WTC11 (cell line): ENCODE data around the gene TREML4. TPM values are rescaled to one million over a fixed set of nuclear protein-coding genes. Genes with fewer than 3 reads are reported as not detected.

Experiments
- ATAC-seq: fragments of 200-7000 bp; cut with Tn5 transposase; 2 replicates; pipeline ENCODE4 v1.10.0; 2021; ENCODE audit warnings: mild to moderate bottlenecking, moderate library complexity
- CTCF ChIA-PET: fragments of 300-600 bp; sonication (Branson Sonifier 250); formaldehyde crosslinking; loops from one replicate; lab custom pipeline; 2021; ENCODE audit warnings: antibody characterized with exemption; lab: Charles Lee
- POLR2A ChIA-PET: fragments of 350-600 bp; sonication (Branson Sonifier 250); formaldehyde crosslinking; loops from one replicate; lab custom pipeline; 2021; ENCODE audit warnings: antibody characterized with exemption; lab: Charles Lee
- DNase-seq: peaks from one replicate; pipeline ENCODE4 v3.0.0; 2021; ENCODE audit warnings: low spot score
- H3K27ac Mint-ChIP-seq: 2 replicates; pipeline ENCODE4 v1.8.0; 2021; ENCODE audit warnings: mixed read lengths
- H3K27me3 Mint-ChIP-seq: 2 replicates; pipeline ENCODE4 v1.8.0; 2021; ENCODE audit warnings: low read depth, mild to moderate bottlenecking, moderate library complexity, mixed read lengths
- H3K36me3 Mint-ChIP-seq: 2 replicates; pipeline ENCODE4 v1.8.0; 2021; ENCODE audit warnings: mixed read lengths
- H3K4me1 Mint-ChIP-seq: 2 replicates; pipeline ENCODE4 v1.8.0; 2022; ENCODE audit warnings: mixed read lengths
- H3K4me3 Mint-ChIP-seq: 2 replicates; pipeline ENCODE4 v1.8.0; 2021; ENCODE audit warnings: mild to moderate bottlenecking, moderate library complexity, mixed read lengths
- H3K9me3 Mint-ChIP-seq: 2 replicates; pipeline ENCODE4 v1.8.0; 2021; ENCODE audit warnings: mixed read lengths
- ATF2 ChIP-seq: sonication (generic); formaldehyde crosslinking; IDR thresholded peaks from 2 replicates; pipeline ENCODE4 v1.8.1; 2022; ENCODE audit warnings: low read depth, missing genetic modification reagents, borderline replicate concordance
- CDX4 ChIP-seq: fragments of 250-450 bp; sonication (Bioruptor Pico); IDR thresholded peaks from 2 replicates; pipeline ENCODE4 v1.9.0; 2021; ENCODE audit warnings: moderate library complexity, mild to moderate bottlenecking, inconsistent platforms, borderline replicate concordance
- CREB1 ChIP-seq: sonication (generic); formaldehyde crosslinking; IDR thresholded peaks from 2 replicates; pipeline ENCODE4 v1.8.0; 2023; ENCODE audit warnings: mild to moderate bottlenecking, missing genetic modification reagents
- FOXJ3 ChIP-seq: sonication (generic); formaldehyde crosslinking; IDR thresholded peaks from 2 replicates; pipeline ENCODE4 v1.9.0; 2021; ENCODE audit warnings: missing genetic modification reagents, mild to moderate bottlenecking, borderline replicate concordance
- HMGA2 ChIP-seq: fragments of 250-450 bp; sonication (Bioruptor Pico); IDR thresholded peaks from 2 replicates; pipeline ENCODE4 v1.4.0; 2021; ENCODE audit warnings: mild to moderate bottlenecking, moderate library complexity
- JAZF1 ChIP-seq: fragments of 250-450 bp; sonication (Bioruptor Pico); IDR thresholded peaks from 2 replicates; pipeline ENCODE4 v1.9.0; 2021; ENCODE audit warnings: moderate library complexity, mild to moderate bottlenecking, inconsistent platforms
- MXD4 ChIP-seq: fragments of 250-450 bp; sonication (Bioruptor Pico); IDR thresholded peaks from 2 replicates; pipeline ENCODE4 v1.8.0; 2021; ENCODE audit warnings: mild to moderate bottlenecking, moderate library complexity, borderline replicate concordance
- PRRX2 ChIP-seq: fragments of 250-450 bp; sonication (Bioruptor Pico); IDR thresholded peaks from 2 replicates; pipeline ENCODE4 v1.8.0; 2021; ENCODE audit warnings: mild to moderate bottlenecking
- RELA ChIP-seq: sonication (generic); formaldehyde crosslinking; IDR thresholded peaks from 2 replicates; pipeline ENCODE4 v1.8.1; 2022; ENCODE audit warnings: missing genetic modification reagents, mild to moderate bottlenecking, borderline replicate concordance
- TEAD4 ChIP-seq: sonication (generic); formaldehyde crosslinking; IDR thresholded peaks from 2 replicates; pipeline ENCODE4 v1.8.0; 2022; ENCODE audit warnings: mild to moderate bottlenecking, missing genetic modification reagents
- ZNF138 ChIP-seq: sonication (generic); formaldehyde crosslinking; conservative IDR thresholded peaks from 2 replicates; pipeline ENCODE4 v1.8.1; 2022; ENCODE audit warnings: mild to moderate bottlenecking, moderate library complexity, missing genetic modification reagents
- ZNF219 ChIP-seq: sonication (generic); formaldehyde crosslinking; IDR thresholded peaks from 2 replicates; pipeline ENCODE4 v1.8.0; 2023; ENCODE audit warnings: missing genetic modification reagents, mild to moderate bottlenecking, borderline replicate concordance
- ZNF263 ChIP-seq: sonication (generic); formaldehyde crosslinking; IDR thresholded peaks from 2 replicates; pipeline ENCODE4 v1.8.1; 2022; ENCODE audit warnings: low read depth, mild to moderate bottlenecking, moderate library complexity, missing genetic modification reagents
- ZNF317 ChIP-seq: sonication (generic); formaldehyde crosslinking; IDR thresholded peaks from 2 replicates; pipeline ENCODE4 v1.8.1; 2023; ENCODE audit warnings: low read depth, mild to moderate bottlenecking, moderate library complexity, missing genetic modification reagents, borderline replicate concordance
- total RNA-seq: library from RNA; stranded (reverse); gene quantifications from 3 replicates; pipeline ENCODE4 v1.2.3, GENCODE V29; 2021
- TF ChIP-seq, protein P1 (sequence below): sonication (generic); formaldehyde crosslinking; IDR thresholded peaks from 2 replicates; pipeline ENCODE4 v1.8.1; 2023; ENCODE audit warnings: mild to moderate bottlenecking, moderate library complexity, missing genetic modification reagents
- TF ChIP-seq, protein P2 (sequence below): sonication (generic); formaldehyde crosslinking; IDR thresholded peaks from 2 replicates; pipeline ENCODE4 v1.8.1; 2022; ENCODE audit warnings: mild to moderate bottlenecking, missing genetic modification reagents, moderate library complexity, borderline replicate concordance
- TF ChIP-seq, protein P3 (sequence below): sonication (generic); formaldehyde crosslinking; IDR thresholded peaks from 2 replicates; pipeline ENCODE4 v1.8.1; 2023; ENCODE audit warnings: mild to moderate bottlenecking, missing genetic modification reagents
- TF ChIP-seq, protein P4 (sequence below): sonication (generic); formaldehyde crosslinking; IDR thresholded peaks from 2 replicates; pipeline ENCODE4 v1.8.0; 2022; ENCODE audit warnings: mild to moderate bottlenecking, missing genetic modification reagents
- TF ChIP-seq, protein P5 (sequence below): sonication (generic); formaldehyde crosslinking; IDR thresholded peaks from 2 replicates; pipeline ENCODE4 v1.8.1; 2022; ENCODE audit warnings: low read depth, mild to moderate bottlenecking, moderate library complexity, missing genetic modification reagents, borderline replicate concordance

The TREML4 gene
- total RNA-seq, 1 experiment from 2014 or later, result not detected

DNA sequence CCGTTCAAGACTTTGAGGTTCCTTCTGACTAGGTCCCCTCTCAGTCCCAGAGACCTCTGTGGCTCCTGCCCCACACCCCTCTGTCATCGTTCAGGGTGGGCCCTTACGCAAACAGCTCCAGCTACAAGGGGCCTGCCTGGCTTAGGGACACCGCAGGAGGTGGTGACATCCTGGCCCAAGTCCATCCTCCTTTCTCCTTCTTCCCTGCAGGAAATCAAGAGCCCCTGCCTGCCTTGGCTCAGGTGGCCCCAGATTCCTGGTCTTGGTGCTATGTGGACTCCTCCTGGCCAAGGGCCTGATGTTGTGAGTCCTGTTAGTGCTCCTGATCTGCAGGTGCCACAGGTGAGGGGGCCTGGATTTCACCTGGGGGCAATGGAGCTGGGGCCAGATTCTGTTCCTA, 8.1 kb downstream of the TREML4 start (continued):
- TF ChIP-seq CREB1 (CRISPR knock-in tag), result no peak
- TF ChIP-seq TEAD4 (CRISPR knock-in tag), result no peak
- TF ChIP-seq JAZF1 (CRISPR knock-in tag), result no peak
- TF ChIP-seq MXD4, result no peak
- TF ChIP-seq, protein P1, sequence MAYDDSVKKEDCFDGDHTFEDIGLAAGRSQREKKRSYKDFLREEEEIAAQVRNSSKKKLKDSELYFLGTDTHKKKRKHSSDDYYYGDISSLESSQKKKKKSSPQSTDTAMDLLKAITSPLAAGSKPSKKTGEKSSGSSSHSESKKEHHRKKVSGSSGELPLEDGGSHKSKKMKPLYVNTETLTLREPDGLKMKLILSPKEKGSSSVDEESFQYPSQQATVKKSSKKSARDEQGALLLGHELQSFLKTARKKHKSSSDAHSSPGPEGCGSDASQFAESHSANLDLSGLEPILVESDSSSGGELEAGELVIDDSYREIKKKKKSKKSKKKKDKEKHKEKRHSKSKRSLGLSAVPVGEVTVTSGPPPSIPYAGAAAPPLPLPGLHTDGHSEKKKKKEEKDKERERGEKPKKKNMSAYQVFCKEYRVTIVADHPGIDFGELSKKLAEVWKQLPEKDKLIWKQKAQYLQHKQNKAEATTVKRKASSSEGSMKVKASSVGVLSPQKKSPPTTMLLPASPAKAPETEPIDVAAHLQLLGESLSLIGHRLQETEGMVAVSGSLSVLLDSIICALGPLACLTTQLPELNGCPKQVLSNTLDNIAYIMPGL (CRISPR knock-in tag), result no peak
- no peak for TF ChIP-seq ZNF219 (CRISPR knock-in tag)
- TF ChIP-seq, protein P2, sequence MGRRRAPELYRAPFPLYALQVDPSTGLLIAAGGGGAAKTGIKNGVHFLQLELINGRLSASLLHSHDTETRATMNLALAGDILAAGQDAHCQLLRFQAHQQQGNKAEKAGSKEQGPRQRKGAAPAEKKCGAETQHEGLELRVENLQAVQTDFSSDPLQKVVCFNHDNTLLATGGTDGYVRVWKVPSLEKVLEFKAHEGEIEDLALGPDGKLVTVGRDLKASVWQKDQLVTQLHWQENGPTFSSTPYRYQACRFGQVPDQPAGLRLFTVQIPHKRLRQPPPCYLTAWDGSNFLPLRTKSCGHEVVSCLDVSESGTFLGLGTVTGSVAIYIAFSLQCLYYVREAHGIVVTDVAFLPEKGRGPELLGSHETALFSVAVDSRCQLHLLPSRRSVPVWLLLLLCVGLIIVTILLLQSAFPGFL (CRISPR knock-in tag), result no peak
- TF ChIP-seq PRRX2, result no peak
- TF ChIP-seq, protein P3, sequence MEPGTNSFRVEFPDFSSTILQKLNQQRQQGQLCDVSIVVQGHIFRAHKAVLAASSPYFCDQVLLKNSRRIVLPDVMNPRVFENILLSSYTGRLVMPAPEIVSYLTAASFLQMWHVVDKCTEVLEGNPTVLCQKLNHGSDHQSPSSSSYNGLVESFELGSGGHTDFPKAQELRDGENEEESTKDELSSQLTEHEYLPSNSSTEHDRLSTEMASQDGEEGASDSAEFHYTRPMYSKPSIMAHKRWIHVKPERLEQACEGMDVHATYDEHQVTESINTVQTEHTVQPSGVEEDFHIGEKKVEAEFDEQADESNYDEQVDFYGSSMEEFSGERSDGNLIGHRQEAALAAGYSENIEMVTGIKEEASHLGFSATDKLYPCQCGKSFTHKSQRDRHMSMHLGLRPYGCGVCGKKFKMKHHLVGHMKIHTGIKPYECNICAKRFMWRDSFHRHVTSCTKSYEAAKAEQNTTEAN (CRISPR knock-in tag), result no peak
- TF ChIP-seq, protein P4, sequence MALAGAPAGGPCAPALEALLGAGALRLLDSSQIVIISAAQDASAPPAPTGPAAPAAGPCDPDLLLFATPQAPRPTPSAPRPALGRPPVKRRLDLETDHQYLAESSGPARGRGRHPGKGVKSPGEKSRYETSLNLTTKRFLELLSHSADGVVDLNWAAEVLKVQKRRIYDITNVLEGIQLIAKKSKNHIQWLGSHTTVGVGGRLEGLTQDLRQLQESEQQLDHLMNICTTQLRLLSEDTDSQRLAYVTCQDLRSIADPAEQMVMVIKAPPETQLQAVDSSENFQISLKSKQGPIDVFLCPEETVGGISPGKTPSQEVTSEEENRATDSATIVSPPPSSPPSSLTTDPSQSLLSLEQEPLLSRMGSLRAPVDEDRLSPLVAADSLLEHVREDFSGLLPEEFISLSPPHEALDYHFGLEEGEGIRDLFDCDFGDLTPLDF (CRISPR knock-in tag), result no peak
- TF ChIP-seq HMGA2 (CRISPR knock-in tag), result no peak

DNA sequence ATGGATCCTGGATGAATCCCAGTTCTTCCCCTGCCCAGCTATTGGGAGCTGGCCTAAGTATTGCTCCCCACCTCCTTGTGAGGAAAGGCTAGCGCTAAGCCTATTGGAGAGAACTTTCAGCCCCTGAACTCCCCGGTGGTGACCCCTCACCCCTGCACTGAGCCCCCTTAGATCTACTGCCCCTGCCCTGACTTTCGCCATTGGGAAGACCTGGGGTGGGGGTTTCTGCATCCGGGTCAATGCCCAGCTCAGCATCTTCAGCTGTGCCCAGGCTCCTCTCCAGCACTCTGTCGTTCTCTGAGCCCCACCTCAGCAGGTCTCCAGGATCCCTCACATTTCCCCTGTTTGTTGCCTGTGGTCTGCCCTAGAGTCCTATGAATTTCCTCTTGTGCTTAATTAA, 9.0 kb downstream of the TREML4 start:
- ATAC-seq, result no peak
- Mint-ChIP-seq H3K4me1 (peaks cover 14% of the 10 kb centered on the region), H3K36me3 (no peaks in the 10 kb centered on the region), H3K4me3 (no peak overlapping the region)
- ChIA-PET CTCF (interaction anchor here (1.4 to 2.8 kb wide), 2 partner anchors 45 to 98 kb away, joined by 3 to 9 read pairs; no protein-coding TSS in a partner anchor), POLR2A (no interaction called here)
- TF ChIP-seq FOXJ3 (CRISPR knock-in tag) (no peak), ZNF317 (CRISPR knock-in tag) (no peak), JAZF1 (CRISPR knock-in tag) (no peak), ZNF138 (no peak), RELA (no peak), ZNF219 (CRISPR knock-in tag) (no peak), HMGA2 (CRISPR knock-in tag) (no peak), CDX4 (CRISPR knock-in tag) (no peak), ZNF263 (CRISPR knock-in tag) (no peak), ATF2 (no peak), CREB1 (CRISPR knock-in tag) (no peak)
- TF ChIP-seq, protein P5, sequence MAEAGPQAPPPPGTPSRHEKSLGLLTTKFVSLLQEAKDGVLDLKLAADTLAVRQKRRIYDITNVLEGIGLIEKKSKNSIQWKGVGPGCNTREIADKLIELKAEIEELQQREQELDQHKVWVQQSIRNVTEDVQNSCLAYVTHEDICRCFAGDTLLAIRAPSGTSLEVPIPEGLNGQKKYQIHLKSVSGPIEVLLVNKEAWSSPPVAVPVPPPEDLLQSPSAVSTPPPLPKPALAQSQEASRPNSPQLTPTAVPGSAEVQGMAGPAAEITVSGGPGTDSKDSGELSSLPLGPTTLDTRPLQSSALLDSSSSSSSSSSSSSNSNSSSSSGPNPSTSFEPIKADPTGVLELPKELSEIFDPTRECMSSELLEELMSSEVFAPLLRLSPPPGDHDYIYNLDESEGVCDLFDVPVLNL (CRISPR knock-in tag), result no peak
- TF ChIP-seq, all 79 proteins: peak for 0
- DNase-seq, result no peak
- peaks cover 29% of the 10 kb centered on the region for H3K27me3 Mint-ChIP-seq
- no peaks in the 10 kb centered on the region for H3K9me3 Mint-ChIP-seq
- no peak overlapping the region for H3K27ac Mint-ChIP-seq
